Amygdala (tissue), 56 donors: ENCODE measurements around the gene RACK1.

ENCODE experiments used
- DNase-seq, 56 donors: peaks; one replicate each; lab custom pipeline; 2025; lab: John Stamatoyannopoulos, UW

The RACK1 gene

GRCh38 chr5:181234455-181235306 is 9.0 kb downstream of the RACK1 start:
- no peak for DNase-seq

- no peak for DNase-seq
Measured at GRCh38 chr5:181233801-181234454, 9.8 kb downstream of the RACK1 start.

GRCh38 chr5:181233088-181233800 is 10.5 kb downstream of the RACK1 start:
- DNase-seq: no peak

- no peak for DNase-seq
Measured at GRCh38 chr5:181232593-181232992, 11.1 kb downstream of the RACK1 start.

- DNase-seq: no peak
Measured at GRCh38 chr5:181231432-181231831, 12.3 kb downstream of the RACK1 start.

- DNase-seq: no peak
Measured at GRCh38 chr5:181230551-181230950, 13.2 kb downstream of the RACK1 start.

- no peak for DNase-seq
Measured at GRCh38 chr5:181229996-181230395, 13.7 kb downstream of the RACK1 start.

- no peak for DNase-seq
Measured at GRCh38 chr5:181224390-181225229, 19.1 kb downstream of the RACK1 start.

- DNase-seq: no peak
Measured at GRCh38 chr5:181223729-181224389, 19.8 kb downstream of the RACK1 start.

GRCh38 chr5:181223058-181223728 is 20.5 kb downstream of the RACK1 start, which contains the start of gene TRIM41:
TSS of gene TRIM41 (plus strand) at chr5:181223281. CDS start at chr5:181224000, 719 bp downstream.
- no peak for DNase-seq

- DNase-seq: no peak
Measured at GRCh38 chr5:181222630-181223057, 21.1 kb downstream of the RACK1 start.

- no peak for DNase-seq
Measured at GRCh38 chr5:181221792-181222629, 21.7 kb downstream of the RACK1 start.

- no peak for DNase-seq
Measured at GRCh38 chr5:181221105-181221791, 22.5 kb downstream of the RACK1 start.

- DNase-seq: no peak
Measured at GRCh38 chr5:181220178-181220515, 23.6 kb downstream of the RACK1 start.

GRCh38 chr5:181219262-181220177 is 24.2 kb downstream of the RACK1 start:
- no peak for DNase-seq

GRCh38 chr5:181218795-181219124 is 24.9 kb downstream of the RACK1 start:
- DNase-seq: no peak

- no peak for DNase-seq
Measured at GRCh38 chr5:181217803-181218062, 26.0 kb downstream of the RACK1 start.
